ENCODE results near the gene CNTNAP2.

Gene CNTNAP2

DNA sequence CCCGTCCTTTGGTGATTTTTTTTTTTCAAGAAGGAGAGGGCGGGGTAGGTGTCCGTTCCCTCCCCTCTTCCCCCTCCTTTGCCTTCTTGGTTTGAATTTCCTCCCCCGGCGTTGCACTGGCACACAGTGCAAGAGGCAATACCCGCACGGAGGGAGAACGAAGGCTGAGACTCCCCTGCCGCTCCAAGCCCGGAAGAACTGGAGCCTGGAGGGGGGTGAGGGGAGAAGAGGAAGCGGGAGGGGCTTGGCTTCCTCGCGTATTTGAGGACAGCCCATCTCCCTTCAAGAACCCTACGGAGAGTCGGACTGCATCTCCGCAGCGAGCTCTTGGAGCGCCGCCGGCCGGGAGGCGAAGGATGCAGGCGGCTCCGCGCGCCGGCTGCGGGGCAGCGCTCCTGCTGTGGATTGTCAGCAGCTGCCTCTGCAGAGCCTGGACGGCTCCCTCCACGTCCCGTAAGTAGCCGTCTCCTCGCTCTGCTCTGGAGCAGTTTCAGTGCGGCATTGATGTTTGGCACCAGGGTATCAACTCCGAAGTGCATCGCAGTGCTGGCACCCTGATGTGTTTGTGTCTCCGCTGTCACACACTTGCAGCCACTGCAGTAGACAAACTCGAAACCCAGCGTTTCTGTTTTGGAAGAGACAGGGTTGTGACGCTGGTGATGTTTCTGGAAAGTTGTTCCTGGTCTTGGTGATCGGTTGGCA, at the start of gene CNTNAP2:
Gene CNTNAP2 (plus strand): TSS at position 281 of the 702 bp plus-strand sequence. CDS start 76 bp downstream, at position 357.
- no peak for DNase-seq (ENCODE audit: low read depth in 2 of 2)

- no peak for DNase-seq (ENCODE audit: low read depth in 2 of 2)
These were observed 48.7 kb upstream of the CNTNAP2 start for GRCh38 chr7:146067880-146068279.

DNA sequence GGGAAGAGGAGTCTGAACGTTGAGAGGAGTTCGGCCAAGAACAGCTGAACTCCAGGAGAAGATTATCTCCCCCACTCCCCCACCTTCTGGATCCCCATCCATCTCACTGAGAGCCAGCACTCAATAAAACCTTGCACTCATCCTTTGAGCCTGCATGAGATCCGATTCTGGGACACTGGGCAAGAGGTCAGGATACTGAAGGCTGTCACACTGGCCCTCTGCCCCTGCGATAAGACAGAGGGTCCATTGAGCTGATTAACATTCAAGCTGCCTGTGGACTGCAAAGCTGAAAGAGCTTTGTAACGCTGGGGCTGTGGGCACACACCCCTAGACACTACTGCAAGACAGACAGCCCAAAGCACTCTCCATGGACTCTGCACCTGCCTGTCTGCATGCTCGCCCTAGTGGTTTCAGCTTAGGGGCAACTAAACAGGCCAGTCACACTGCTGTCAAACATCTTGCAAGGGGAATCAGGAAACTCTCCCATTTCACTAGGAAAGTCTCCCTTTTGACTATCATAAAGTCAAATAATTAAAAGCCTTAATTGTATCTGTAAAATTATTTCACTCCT, 42.3 kb upstream of the CNTNAP2 start:
- no peak for DNase-seq (ENCODE audit: low read depth in 2 of 2)

GRCh38 chr7:146076344-146076743, 40.3 kb upstream of the CNTNAP2 start:
- no peak for DNase-seq (ENCODE audit: low read depth in 2 of 2)

DNA sequence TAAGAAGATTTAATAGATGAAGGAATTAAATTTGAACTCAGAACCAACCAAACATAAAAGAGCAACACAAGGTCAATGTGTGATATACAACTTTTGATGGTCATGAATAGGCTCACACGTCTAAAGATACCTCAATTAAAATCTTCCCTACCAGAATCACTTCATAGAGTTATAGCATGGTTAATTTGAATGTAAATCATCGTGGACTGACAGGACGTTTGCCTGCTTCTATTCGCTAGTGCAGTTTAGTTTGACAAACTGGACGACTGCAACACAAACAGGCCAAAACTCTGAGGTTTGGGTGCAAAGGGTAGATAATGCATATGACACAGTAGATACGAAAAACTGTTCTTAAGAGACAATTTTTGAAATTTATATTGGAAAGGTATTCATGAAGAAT, 32.5 kb upstream of the CNTNAP2 start:
- no peak for DNase-seq (ENCODE audit: low read depth in 2 of 2)

- no peak for DNase-seq (ENCODE audit: low read depth in 2 of 2)
These were observed 26.5 kb upstream of the CNTNAP2 start for GRCh38 chr7:146090023-146090645.

- no peak for DNase-seq (ENCODE audit: low read depth in 2 of 2)
These were observed 22.2 kb upstream of the CNTNAP2 start for GRCh38 chr7:146094356-146094755.

DNA sequence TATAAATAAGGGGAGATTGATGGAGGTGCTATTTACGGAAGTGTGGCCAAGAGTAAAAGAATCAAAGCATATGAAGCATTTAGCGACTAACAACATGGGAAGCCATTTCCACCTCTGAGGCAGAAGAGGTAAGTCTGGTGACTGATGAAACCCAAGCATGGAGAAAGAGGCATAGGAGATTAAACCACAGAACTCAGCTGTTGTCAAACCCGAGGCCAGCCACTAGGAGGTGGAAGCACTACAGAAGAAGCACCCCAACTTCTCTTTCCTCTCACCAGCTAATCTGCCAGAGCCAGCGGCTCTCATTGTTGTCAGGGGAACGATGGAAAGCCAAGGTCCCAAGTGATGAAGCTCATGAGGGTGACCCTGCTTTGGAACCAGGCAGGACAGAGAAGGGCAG, 19.6 kb upstream of the CNTNAP2 start:
- DNase-seq (ENCODE audit: low read depth in 2 of 2): no peak

DNA sequence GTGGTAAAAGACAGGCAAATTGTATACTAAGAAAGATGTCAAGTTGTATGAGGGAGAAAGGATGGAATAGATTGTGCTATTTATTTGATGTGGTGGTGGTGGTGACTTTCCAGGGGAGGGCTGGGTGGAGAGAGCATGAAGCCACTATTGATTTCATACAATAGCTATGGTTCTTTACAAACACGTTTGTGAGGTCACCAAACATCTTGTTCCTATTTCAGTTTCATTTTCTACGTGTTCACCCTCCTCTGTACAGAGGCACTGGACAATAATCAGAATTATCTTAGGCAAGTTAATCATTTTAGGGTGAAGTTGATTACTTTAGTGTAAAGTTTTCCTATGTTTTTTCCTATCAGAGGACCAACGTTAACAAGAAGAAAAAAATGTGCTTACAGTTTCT, 10.3 kb upstream of the CNTNAP2 start:
- no peak for DNase-seq (ENCODE audit: low read depth in 2 of 2)

GRCh38 chr7:146112755-146113154, 3.8 kb upstream of the CNTNAP2 start:
- no peak for DNase-seq (ENCODE audit: low read depth in 2 of 2)

GRCh38 chr7:146115548-146115850, 1.1 kb upstream of the CNTNAP2 start:
- no peak for DNase-seq (ENCODE audit: low read depth in 2 of 2)

DNA sequence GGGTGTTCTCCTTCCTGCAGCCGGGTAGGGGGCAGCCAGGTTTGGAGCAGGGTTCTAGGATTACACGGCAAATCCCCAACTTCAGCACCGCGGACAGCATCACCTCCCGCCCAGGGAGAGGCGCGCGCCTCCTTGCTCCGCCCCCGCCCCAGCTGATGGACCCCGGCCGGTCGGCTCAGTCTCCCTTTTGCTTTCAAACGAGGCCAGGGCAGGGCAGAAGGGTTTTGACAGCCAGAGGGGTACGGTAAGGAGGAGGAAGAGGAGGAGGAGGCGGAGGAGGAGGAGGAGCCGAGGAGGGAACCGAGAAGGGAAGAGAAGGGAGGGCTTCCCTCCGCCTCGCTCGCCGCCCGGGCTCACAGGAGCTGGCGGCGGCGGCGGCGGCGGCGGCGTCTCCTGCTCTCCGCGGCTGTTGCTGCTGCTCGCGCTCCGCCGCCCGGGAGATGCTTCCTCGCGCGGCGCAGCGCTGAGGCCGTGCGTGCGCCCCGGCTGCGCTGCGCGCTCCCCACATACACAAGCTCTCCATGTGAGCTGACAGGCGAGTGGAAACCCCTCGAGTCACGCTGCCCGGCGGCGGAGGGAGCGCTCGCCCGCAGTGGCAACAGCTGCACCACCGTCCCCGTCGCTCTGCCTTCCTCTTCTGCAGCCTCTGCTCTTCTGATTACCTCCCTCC, 615 bp upstream of the CNTNAP2 start:
- peak in 1 of 2 donors; percentile 21 for DNase-seq (ENCODE audit: low read depth in 2 of 2)

- DNase-seq (ENCODE audit: low read depth in 2 of 2): no peak
These were observed 975 bp downstream of the CNTNAP2 start for GRCh38 chr7:146117576-146117975.

DNA sequence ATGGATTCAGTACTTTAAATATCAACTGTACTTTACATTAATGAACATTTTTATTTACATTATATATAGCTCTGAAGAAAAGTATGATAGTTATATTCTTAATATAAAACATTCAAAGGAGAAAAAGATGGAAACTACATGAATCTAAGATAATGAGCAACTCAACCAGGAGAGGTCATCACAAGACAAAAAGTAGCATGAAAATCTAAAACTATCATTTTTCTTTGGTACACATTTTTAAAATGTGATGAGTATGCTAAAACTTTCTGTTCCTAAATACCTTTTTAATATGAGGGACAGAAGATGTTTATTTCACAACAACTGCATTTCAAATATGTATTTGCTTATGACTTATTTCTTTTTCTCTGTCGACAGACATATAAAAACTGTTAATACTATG, 2.4 kb downstream of the CNTNAP2 start:
- no peak for DNase-seq (ENCODE audit: low read depth in 2 of 2)

DNA sequence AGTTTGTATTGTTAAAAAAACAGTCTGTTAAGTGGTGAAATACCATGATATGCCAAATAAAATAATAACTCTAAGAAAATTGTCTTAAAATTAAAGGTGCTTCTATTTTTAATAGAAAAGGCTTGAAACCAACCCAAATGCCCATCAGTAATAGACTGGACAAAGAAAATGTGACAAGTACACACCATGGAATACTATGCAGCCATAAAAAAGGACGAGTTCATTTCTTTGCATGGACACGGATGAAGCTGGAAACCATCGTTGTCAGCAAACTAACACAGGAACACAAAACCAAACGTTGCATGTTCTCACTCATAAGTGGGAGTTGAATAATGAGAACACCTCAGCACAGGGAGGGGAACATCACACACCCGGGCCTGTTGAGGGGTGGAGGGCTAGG, 7.1 kb downstream of the CNTNAP2 start:
- DNase-seq (ENCODE audit: low read depth in 2 of 2): no peak

GRCh38 chr7:146126767-146127509, 10.3 kb downstream of the CNTNAP2 start:
- DNase-seq (ENCODE audit: low read depth in 2 of 2): no peak

DNA sequence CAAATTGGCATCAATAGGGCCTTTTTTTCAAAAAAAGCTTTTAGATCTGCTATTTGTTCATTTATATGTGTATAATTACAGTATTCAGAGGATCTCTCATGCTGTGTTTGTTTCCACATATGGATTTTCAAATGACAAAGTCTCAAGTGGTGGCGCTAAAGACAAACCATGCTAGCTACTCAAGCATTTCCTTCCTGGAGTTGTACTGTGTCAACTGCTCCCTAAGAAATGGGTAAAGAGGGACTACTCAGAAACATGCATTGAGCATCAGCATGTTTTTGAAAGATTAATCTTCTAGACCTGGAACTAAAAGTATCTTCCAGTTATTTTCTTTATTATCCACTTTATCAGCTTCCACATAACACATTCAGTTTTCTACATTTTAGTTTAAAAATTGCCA, 12.7 kb downstream of the CNTNAP2 start:
- DNase-seq (ENCODE audit: low read depth in 2 of 2): no peak

DNA sequence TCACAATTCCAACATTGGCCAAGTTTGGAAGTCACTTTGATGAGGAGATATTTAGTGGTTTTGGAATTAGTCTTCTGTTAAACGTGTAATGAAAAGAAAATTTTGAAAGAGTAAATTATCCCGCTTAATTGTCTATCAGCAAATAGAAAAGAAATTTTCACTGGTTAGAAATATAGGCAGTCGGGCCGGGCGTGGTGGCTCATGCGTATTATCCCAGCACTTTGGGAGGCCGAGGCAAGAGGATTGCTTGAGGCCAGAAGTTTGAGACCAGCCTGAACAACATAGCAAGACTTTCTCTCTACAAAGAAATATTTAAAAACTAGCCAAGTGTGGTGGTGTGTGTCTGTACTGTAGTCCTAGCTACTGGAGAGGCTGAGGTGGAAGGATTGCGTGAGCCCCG, 13.4 kb downstream of the CNTNAP2 start:
- no peak for DNase-seq (ENCODE audit: low read depth in 2 of 2)

GRCh38 chr7:146131701-146132100, 15.1 kb downstream of the CNTNAP2 start:
- DNase-seq (ENCODE audit: low read depth in 2 of 2): no peak

GRCh38 chr7:146136357-146136875, 19.8 kb downstream of the CNTNAP2 start:
- DNase-seq (ENCODE audit: low read depth in 2 of 2): no peak

- DNase-seq (ENCODE audit: low read depth in 2 of 2): no peak
These were observed 22.3 kb downstream of the CNTNAP2 start for GRCh38 chr7:146138926-146139325.

All from activated CD4-positive, alpha-beta T cell treated with anti-CD3 and anti-CD28 coated beads for 24 hours (primary cell).